ENCODE results near the gene LRPPRC.

LRPPRC gene

DNA sequence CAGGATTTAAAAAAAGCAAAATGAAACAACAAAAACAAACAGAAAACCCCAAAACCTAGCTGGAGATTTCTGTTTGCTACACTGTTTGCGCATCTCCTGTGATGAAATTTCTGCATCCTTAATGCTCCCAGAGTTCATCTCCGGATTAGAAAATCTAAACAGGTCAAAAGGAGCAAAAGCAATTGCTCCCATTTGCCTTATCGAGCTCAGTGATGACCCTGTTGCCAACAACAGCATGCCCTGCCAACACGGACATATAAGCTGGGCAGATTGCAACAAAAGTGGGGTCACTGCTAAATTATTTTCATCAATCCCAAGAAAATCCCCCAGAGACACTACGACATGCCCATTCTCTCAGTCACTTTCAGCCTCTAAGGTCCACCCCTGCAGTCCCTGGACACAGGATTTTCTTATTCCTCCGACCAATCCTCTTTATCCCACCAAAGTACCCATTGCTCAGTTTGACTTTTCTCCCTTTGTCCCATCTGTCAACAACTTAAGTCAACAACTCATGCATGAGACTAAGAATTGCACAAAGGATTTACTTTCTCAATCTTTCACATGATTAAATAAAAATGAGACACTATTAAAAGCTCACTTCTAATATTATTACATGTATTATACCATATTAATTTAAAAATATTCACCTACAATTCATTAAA lies 89.2 kb downstream of the LRPPRC start:
- DNase-seq = no peak

DNA sequence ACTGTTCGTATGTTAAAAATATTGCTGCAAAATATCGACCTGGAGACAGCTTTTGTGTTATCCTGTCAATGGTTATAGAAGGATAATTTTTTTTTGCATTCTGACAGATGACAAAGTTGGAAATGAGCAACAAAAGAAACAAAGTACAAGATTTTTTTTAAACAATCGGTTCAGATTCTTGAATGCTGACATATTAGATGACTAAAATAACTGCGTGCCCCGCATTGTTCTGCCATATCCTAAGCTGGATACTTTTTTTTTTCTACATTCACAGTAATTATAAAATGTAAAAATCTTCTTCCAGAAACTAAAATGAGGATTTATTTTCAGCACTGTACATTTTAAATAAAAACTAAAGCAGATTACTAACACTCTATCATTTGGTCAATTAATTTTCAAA lies 89.9 kb downstream of the LRPPRC start:
- no peak for DNase-seq

- no peak for DNase-seq
Observed at GRCh38 chr2:43905371-43905803, 90.4 kb downstream of the LRPPRC start.

GRCh38 chr2:43899589-43899988 lies 96.2 kb downstream of the LRPPRC start:
- no peak for DNase-seq

DNA sequence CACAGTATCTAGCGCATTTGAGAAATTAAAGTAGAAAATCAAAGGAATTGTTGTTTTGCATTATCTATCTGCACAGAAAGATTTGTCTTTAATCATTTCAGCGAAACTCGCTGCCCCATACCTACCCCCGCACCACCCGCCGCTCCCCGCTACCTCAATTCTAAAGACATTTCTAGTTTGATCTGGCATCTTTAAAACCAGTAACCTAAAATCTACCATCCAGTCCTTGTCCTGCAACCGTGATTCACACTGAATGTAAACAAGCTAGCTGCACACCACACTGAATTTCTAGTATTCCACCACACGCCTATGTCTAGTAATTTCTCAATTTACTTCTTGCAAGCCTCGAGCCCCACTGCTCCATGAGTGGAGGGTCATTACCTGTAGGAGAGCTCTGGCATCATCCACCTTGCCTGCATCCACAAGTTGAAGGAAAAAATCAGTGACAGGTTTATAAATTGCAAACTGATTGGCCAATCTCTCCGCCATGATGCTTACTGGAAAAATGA lies 96.9 kb downstream of the LRPPRC start:
- DNase-seq = no peak

- DNase-seq = peak; percentile 94
Observed at GRCh38 chr2:43898134-43898837, 97.5 kb downstream of the LRPPRC start.

DNA sequence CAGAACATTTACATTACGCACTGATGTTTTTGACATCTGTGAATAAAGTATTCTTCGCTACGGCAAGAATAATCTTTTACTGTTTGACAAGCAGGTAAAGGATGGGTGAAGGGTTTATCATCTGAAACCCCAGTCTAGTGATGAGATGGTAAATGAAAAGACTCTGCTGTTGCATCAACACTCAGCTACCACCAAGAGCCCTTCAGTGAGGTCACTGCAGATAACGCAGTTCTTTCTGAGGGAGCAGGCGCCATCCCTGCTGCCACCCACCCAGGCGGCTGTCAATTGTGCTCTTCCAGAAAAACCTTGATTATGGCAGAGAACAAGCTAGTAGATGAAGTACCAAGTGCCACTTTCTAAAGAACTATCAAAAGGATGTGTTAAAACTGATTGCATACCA lies 98.3 kb downstream of the LRPPRC start:
- no peak for DNase-seq

DNA sequence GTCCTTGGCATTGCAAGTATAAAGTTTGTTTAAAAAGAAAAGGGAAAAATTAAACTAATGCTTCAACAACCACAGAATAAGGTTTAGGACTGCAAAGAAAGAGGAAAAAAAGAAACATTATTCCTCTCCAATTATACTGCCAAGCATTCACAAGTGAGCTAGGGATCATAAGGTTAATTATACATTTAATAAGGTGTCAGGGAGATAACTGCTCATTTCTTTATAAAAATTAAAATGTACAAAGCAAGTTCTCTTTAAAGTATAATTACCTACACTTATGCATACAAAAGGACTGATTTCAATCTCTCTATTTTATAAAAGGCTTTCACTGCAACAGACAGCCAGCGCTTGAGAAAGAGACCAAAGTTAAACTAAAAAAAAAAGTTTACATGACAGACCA lies 98.9 kb downstream of the LRPPRC start:
- no peak for DNase-seq

- DNase-seq = no peak
Observed at GRCh38 chr2:43894743-43895142, 101.0 kb downstream of the LRPPRC start.

DNA sequence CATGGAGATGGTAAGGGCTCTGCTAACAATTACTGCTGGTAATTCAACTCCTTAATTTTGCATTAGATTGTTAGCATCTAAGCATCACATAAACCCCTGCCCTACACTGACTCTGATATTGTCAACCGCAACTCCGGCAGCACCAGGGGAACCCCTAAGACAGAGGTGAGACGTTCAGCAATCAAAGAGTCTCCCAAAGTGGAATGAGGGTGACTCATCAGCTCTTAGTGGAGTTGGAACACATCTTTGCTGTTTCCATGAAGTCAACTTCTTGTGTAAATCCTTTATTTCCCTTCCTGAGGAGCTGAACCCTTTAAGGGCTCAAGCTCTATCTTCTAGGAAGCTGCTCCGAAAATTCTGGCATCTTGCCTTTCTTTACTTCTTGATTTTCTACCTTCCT lies 104.9 kb downstream of the LRPPRC start:
- no peak for DNase-seq

DNA sequence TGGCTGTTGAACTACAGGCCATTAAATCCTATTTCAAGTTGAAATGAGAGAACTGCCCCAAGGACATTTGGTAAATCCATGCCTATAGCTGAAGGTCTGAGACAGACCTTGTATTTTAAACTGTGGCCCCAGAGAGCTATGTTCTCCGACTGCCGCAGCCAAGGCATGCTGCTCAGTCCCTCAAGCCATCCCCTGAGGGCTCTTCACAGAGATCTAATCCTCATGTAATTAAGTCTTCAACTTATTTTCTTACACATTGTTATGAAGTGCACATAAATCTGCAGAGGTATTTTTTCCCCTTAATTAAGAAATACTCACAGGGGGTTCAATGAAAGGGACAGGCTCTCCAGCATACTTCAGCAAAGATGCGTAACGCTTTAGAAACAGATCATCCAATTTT lies 106.4 kb downstream of the LRPPRC start:
- no peak for DNase-seq

GRCh38 chr2:43887176-43887575 lies 108.6 kb downstream of the LRPPRC start:
- no peak for DNase-seq

- DNase-seq = no peak
Observed at GRCh38 chr2:43885132-43885632, 110.6 kb downstream of the LRPPRC start.

DNA sequence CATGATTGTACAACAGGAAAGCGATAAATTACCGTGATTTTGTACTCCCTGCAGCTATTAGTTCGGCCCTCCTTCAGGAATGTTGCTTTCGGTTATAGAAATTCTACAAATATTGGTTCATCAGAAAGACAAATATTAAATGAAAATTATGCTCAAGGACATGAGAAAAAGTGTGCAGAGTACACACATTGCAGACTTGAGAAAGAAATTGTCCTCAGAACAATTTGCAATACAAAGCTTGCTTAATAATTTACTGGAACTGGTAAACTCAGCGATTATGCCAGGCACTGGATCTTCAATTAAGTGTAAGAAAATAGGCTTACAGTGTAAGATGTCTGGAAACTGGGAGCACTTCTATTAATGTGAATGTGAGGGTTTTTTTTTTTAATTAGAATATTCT lies 111.1 kb downstream of the LRPPRC start:
- no peak for DNase-seq

DNA sequence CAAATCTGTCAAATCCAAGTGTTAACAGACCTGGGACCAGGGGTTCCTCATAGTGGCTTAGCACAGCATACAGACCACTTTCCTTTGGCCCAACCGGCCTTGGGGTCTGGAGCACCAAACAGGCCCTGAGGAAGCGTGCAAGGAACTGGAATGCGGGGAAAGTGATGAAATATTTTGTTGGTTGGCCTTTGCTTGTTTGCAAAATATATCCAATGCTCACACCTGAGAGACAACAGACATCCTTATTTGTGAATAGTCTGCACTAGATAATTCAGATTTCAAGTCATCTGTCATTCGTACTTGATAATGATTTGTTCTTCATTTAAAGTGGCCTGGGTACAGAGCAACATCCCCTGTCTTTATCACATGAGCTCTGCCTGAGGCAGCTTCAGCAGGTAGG lies 113.5 kb downstream of the LRPPRC start:
- DNase-seq = no peak

GRCh38 chr2:43880952-43881351 lies 114.8 kb downstream of the LRPPRC start:
- no peak for DNase-seq

- DNase-seq = no peak
Observed at GRCh38 chr2:43880471-43880870, 115.3 kb downstream of the LRPPRC start.

DNA sequence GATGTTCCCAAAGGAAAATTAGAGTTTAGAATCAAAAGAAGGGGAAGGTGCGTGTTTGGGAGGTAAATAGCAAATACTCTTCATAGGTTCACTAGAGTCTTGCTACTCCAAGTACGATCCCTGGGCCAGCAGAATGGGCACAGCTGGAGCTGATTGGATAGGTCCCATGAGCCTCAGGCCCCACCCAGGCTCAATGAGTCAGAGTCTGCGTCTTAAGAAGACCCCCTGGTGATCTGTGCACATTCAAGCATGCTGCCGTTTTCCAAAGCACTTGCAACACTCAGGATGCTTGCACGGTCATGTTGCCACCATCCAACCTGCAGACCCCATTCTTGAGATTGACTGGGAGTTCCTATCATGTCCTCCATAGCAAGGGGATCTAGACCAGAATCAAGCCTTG lies 116.5 kb downstream of the LRPPRC start:
- no peak for DNase-seq

GRCh38 chr2:43877782-43878464 lies 117.9 kb downstream of the LRPPRC start:
- peak; percentile 50 for DNase-seq

DNA sequence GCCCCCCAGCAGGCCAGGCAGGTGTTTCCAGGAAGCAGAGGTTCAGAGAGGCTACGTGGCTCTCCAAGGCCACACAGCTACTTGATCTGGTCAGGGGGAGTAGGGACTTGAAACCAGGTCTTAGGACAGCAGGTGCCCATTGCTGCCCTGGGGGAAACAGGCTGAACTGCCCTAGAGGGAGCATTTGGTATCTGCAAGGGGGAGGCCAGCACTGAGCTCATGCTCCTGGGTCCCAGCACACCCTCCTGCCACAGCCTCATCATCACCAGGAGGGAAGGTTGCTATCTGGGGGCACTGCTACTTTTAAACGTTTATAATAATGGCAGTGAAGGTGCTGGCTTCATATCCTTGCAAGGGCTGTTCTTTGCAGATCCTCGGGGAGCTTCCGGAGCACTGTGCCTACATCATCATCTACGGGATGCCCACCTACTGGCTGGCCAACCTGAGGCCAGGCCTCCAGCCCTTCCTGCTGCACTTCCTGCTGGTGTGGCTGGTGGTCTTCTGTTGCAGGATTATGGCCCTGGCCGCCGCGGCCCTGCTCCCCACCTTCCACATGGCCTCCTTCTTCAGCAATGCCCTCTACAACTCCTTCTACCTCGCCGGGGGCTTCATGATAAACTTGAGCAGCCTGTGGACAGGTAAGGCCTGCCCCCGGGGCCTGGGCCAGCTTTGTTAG lies 120.9 kb downstream of the LRPPRC start:
- DNase-seq = no peak

DNA sequence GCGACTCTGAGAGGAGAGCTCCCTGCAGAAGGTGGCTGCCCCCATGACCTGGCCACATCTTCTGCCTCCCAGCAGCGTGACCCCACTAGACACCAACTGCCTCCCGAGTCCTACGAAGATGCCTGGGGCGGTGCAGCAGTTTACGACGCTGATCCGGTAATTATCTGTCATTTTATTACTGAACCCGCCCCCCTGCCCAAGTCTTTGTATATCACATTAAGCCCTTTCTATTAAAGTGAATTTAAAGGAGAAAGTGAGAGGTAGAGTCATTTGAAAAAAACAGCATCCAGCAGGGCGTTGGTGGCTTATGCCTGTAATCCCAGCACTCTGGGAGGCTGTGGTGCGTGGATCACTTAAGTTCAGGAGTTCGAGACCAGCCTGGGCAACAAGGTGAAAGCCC lies 123.6 kb downstream of the LRPPRC start:
- no peak for DNase-seq

DNA sequence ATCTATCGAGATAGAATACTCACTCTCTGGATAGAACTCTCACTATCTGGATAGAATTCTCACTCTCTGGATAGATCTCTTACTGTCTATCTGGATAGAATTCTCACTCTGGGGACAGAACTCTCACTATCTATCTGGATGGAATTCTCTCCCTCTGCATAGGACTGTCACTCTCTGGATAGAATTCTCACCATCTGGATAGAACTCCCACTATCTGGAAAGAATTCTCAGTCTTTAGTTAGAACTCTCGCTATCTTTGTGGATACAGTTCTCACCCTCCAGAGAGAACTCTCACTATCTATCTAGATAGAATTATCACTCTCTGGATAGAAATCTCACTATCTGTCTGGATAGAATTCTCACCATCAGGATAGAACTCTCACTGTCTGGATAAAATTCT lies 140.5 kb downstream of the LRPPRC start:
- DNase-seq = no peak

DNA sequence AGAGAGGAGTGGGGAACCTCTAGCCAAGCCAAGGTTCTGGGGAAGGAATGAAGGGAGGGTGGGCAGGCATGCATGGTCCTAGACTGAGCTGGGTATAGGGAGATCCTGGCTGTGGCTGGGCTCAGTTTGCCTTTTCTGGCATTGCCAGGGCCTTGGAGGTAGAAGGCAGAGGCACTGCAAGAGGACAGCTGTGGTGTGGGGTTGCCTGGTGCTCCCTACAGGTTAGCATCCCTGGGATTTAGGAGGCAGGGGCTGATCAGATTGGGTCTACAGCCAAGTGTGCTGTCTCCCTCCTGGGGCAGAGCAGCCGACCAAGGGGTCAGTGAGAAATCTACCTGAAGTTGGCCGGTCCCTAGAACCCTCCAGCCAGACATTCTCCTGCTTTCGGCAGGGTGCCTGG lies 141.1 kb downstream of the LRPPRC start:
- DNase-seq = no peak
